CD4-positive, alpha-beta T cell treated with Interleukin-1 beta for 1 hour (primary cell): ENCODE results near the gene PLPPR5.
"Not testable (repeated sequence)": the region's sequence is repeated elsewhere in the genome, so short reads cannot be mapped to it uniquely, and the experiment has no call there.

ENCODE experiments used
- DNase-seq, 2 donors: peaks; one replicate each; pipeline ENCODE4 v3.0.0-alpha.2; 2020 to 2022

Gene PLPPR5

DNA sequence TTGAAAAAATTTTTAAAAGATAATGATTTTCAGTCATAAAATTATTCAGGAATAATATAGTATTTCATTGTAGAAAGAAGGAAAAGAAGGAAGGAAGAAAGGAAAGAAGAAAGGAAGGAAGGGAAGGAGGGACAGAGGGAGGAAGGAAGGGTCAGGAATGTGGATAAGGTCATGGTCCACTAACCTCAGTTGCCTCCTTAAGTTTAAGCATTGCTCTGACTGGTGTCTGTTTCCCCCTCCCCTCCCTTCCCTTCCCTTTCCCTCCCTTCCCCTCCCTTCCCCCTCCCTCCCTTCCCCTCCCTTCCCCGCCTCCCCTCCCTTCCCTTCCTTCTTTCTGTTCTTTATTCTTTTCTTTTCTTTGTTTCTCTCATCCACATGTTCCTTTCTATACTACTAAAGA is 95.7 kb downstream of the PLPPR5 start:
- DNase-seq: no peak

DNA sequence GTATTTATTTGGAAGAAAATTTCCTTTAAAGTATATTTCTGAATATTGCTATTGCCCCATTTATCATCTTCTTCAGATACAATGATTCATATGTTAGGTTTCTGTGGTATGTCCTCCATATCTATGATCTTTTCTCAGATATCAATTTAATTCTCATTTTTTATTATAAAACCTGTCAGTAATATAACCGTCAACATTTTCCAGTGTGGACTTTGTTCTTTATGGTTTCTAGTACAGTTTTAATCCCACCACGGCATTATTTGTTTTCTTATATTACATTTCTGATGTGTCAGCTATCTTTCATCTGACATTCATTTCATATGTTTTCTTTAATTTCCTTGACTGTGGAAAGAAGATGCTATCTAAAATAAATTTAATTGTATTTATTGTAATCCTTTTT is 97.9 kb downstream of the PLPPR5 start:
- no peak for DNase-seq

- no peak for DNase-seq
Observed at GRCh38 chr1:98906361-98906760, 98.3 kb downstream of the PLPPR5 start.

DNA sequence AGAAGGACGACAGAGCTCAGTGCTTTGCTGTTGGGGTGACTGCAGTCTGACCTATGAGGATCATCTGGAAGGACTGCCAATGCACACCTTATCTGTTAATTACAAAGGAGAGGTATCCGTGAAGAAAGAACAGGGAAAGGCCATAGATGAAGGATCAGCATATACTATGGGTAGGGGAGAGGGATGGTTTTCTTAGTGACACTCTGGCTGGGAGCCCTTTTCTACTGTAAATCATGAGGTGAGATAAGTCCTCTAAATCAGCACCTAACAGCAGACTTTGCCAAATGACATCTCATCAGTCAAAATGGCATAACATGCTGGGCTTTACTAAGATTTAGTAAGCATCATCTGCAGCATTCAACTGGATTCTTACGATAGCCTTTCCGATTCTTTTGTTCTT is 100.0 kb downstream of the PLPPR5 start:
- DNase-seq: no peak

DNA sequence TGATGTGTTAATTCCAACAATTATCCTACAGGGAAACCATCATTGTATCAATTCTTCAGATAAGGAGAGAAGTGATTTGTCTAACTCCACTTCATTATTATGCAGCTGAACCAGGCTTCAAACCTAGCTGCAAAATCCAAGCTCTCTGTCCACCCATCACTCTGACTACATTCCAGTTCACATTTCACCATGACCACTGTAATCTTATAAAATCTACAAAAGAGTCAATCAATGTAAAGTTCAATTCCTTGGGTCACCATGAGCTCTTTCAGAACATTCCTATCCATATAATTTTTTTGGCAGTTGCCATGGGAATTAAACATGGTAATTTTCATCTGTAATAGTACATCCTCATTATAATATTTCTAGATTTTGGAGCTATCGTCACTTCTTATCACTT is 100.9 kb downstream of the PLPPR5 start:
- no peak for DNase-seq

GRCh38 chr1:98903261-98903660 is 101.4 kb downstream of the PLPPR5 start:
- DNase-seq: no peak

GRCh38 chr1:98898940-98899339 is 105.7 kb downstream of the PLPPR5 start:
- no peak for DNase-seq

DNA sequence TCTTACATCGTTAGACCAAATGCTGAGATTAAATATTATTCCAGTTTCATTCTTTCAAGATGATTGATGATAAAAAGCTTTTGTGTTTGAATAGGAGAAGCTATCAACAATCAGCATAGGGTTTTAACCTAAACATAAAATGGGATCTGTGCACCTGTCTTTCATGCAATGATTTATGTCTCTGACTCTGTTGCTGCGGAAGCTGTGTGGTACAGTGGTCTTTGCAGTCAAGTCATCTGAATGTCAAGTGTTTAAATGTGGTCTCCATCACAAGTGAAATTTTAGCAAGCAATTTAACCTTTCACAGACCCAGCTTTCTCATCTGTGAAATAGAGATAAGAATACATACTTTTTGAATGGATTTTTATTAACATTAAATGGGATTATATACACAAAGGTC is 107.2 kb downstream of the PLPPR5 start:
- DNase-seq: no peak

GRCh38 chr1:98896711-98897445 is 107.8 kb downstream of the PLPPR5 start:
- DNase-seq: no peak

DNA sequence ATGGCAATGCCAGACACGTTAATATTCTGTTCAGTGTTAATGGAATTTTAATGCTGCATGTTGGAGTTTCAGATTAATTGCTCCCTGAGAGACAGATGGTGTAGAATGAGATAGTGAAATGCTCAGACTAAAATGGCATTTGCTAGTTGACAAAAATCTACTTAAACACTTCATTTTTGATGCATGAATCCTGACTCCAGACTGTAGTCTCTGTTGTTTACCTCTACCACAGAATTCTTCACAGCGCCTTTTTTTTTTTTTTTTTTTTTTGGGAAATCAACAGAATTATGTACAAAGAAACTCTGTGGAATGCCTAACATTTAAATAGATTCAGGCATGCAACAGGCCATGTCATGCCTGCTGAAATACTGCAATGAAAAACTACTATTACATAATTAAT is 111.3 kb downstream of the PLPPR5 start:
- DNase-seq: no peak

DNA sequence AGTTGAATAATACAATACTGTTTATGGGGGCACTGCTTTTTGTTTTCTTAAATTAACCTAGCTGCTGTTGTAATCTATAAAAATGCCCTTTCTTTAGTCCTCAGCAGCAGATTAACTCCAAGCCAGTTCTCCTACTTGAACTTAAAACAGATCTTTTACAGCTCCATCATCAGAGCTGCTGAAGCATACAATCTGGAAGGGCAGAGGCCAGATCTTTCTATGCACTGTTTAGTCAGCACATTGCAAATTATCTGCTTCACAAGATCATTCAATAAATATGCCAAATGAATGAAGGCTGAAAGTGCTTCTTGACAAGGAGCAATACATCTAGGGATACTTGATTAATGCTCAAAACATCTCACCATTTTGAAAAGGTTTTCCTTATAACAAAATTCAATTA is 115.8 kb downstream of the PLPPR5 start:
- no peak for DNase-seq

GRCh38 chr1:98887507-98887906 is 117.2 kb downstream of the PLPPR5 start:
- DNase-seq: no peak

DNA sequence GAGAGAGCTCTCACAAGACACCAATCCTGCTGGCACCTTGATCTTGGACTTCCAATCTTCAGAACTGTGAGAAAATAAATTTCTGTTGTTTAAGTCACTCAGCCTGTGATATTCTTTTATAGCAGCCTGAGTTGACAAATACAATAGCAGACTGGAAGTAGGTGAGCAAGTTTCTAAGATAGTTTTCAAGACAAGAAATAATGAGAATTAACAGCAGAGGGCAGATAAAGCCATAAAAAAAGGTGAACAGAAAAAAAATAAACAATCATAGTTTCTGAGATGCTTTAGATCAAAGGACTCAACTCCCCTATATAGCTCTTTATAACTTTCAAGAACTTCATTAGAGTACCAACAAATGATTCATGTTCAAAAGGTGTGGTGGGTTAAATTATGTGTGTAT is 119.8 kb downstream of the PLPPR5 start:
- no peak for DNase-seq

- no peak for DNase-seq
Observed at GRCh38 chr1:98881901-98882300, 122.8 kb downstream of the PLPPR5 start.

DNA sequence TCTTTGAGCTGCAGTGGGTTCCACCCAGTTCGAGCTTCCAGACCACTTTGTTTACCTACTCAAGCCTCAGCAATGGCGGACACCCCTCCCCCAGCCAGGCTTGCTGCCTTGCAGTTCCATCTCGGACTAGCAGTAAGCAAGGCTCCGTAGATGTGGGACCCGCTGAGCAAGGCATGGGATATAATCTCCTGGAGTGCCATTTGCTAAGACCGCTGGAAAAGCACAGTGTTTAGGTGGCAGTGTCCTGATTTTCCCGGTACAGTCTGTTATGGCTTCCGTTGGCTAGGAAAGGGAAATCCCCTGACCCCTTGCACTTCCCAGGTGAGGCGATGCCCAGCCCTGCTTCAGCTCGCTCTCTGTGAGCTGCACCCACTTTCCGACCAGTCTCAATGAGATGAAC is 123.4 kb downstream of the PLPPR5 start:
- DNase-seq: not testable (repeated sequence)

- DNase-seq: no peak
Observed at GRCh38 chr1:98874828-98875227, 129.8 kb downstream of the PLPPR5 start.

DNA sequence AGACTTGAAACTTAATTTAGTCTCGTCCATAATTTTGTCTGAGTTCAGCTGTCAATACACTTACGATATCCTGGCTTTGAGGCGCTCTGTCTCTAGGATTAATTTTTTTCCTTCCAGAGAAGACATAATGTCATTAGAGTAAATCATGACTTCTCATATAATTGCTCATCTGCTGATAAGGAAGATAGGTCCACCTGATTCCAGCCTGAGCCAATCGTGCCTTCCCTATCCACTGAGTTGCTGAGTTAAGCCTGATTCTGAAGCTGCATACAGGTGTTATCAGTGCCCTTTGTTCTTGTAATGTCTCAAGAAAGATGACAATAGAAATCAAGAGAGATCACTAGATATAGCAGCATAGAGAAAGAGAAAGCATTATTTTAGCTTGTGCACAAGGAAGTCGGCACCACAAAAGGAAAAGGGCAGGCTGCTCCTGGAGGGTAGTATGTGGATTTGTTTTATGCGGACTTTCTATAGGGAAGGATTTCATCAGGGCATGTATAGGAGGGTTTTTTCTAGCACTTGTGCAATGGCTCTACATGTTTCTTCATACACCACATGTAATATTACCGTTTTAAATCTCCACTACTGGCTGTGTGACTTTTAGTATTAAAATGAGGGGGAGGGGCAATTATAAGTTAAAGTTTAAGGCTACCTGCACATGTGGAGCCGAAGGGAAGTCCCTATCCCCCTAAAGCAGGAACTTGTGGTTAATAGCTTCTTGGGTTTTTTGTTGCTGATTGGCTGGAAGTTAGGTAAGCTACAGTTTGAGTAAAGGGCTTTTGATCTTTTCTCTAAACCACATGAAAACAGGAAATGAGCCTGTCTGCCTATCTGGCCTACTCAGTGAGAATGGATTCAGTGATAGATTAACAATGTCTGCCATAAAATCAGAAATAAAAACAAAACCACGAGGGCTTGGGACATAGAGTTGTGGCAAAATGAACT is 133.4 kb downstream of the PLPPR5 start:
- peak; percentile 76 to 89 for DNase-seq

DNA sequence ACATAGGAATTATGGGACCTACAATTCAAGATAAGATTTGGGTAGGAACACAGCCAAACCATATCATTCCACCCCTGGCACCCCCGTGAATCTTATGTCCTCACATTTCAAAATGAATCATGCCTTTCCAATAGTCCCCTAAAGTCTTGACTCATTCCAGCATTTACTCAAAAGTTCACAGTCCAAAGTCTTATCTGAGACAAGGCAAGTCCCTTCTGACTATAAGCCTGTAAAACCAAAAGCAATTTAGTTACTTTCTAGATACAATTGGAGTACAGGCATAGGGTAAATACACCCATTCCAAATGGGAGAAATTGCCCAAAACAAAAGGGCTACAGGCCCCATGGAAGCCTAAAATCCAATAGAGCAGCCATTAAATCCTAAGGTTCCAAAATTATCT is 138.9 kb downstream of the PLPPR5 start:
- no peak for DNase-seq

- DNase-seq: no peak
Observed at GRCh38 chr1:98860329-98860728, 144.3 kb downstream of the PLPPR5 start.

DNA sequence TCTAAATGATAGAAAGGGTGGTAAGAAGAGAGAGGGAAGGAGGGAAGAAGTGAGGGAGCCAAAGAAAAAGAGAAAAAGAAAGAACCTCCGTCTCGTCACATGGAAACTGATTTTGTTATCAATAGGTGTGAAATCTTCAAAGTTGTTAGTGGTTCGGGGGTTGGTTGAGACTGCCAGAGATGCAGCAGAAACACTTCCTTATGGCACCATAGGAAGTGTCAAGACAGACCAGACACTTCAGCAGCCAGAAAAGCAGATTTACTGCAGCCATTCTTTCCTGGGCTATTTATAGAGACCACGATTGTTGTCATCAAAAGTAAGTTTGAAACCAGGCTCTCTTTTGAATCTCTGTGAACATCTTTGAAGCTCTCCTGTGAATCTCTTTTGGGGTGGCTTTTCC is 150.5 kb downstream of the PLPPR5 start:
- DNase-seq: peak in 1 of 2 donors; percentile 38

DNA sequence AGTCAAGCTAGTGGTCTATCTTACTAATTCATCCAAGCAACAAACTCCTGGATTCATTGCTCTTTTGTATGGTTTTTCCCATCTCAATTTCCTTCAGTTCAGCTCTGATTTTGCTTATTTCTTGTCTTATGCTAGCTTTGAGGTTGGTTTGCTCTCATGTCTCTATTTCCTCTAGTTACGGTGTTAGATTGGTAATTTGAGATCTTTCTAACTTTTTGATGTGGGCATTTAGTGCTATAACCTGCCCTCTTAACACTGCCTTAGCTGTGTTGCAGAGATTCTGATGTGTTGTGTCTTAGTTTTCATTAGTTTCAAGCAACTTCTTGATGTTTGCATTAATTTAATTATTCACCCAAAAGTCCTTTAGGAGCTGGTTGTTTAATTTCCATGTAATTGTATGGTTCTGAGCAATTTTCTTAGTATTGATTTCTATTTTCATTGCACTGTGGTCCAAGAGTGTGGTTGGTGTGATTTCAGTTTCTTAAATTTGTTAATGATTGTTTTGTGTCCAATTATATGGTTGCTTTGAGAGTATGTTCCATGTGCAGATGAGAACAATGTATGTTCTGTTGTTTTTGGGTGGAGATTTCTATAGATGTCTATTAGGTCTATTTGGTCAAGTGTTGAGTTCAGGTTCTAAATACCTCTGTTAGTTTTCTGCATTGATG is 154.6 kb downstream of the PLPPR5 start:
- no peak for DNase-seq

- DNase-seq: no peak
Observed at GRCh38 chr1:98842241-98842640, 162.4 kb downstream of the PLPPR5 start.
